SK-N-SH treated with all-trans-retinoic acid at 6 μM for 48 hours (cell line): ENCODE measurements around the gene SPOUT1.

Experiments used
- ESRRG ChIP-seq: fragments of 250-450 bp; sonication (Bioruptor Pico); IDR thresholded peaks from 2 replicates; pipeline ENCODE4 v1.6.1; 2021; ENCODE audit warnings: mild to moderate bottlenecking
- RARB ChIP-seq: fragments of 250-450 bp; sonication (Bioruptor Pico); IDR thresholded peaks from 2 replicates; pipeline ENCODE4 v1.8.0; 2021; ENCODE audit warnings: mild to moderate bottlenecking, moderate library complexity
- TF ChIP-seq, protein P1 (sequence below): fragments of 250-450 bp; sonication (Bioruptor Pico); IDR thresholded peaks from 2 replicates; pipeline ENCODE4 v1.8.0; 2020; ENCODE audit warnings: mild to moderate bottlenecking, moderate library complexity, borderline replicate concordance

DNA sequence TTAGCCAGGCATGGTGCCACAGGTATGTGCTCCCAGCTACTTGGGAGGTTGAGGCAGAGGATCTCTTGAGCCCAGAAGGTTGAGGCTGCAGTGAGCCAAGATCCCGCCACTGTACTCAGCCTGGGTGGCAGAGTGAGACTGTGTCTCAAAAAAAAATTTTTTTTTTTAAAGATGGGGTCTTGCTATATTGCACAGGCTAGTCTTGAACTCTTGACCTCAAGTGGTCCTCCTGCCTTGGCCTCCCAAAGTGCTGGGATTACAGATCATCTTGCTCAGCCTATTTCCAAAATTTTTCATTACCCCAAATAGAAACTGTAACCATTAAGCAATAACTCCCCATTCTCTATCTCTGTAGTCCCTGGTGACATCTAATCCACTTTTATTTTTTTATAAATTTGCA, 46.9 kb downstream of the SPOUT1 start:
- TF ChIP-seq, protein P1, sequence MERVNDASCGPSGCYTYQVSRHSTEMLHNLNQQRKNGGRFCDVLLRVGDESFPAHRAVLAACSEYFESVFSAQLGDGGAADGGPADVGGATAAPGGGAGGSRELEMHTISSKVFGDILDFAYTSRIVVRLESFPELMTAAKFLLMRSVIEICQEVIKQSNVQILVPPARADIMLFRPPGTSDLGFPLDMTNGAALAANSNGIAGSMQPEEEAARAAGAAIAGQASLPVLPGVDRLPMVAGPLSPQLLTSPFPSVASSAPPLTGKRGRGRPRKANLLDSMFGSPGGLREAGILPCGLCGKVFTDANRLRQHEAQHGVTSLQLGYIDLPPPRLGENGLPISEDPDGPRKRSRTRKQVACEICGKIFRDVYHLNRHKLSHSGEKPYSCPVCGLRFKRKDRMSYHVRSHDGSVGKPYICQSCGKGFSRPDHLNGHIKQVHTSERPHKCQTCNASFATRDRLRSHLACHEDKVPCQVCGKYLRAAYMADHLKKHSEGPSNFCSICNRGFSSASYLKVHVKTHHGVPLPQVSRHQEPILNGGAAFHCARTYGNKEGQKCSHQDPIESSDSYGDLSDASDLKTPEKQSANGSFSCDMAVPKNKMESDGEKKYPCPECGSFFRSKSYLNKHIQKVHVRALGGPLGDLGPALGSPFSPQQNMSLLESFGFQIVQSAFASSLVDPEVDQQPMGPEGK (CRISPR knock-in tag): no peak
- no peak for TF ChIP-seq RARB (CRISPR knock-in tag)
- no peak for TF ChIP-seq ESRRG
